ENCODE measurements around the gene CIAPIN1.
A peak's percentile ranks its signal among the peaks of the same experiment; 100 is the strongest.

Gene CIAPIN1

DNA sequence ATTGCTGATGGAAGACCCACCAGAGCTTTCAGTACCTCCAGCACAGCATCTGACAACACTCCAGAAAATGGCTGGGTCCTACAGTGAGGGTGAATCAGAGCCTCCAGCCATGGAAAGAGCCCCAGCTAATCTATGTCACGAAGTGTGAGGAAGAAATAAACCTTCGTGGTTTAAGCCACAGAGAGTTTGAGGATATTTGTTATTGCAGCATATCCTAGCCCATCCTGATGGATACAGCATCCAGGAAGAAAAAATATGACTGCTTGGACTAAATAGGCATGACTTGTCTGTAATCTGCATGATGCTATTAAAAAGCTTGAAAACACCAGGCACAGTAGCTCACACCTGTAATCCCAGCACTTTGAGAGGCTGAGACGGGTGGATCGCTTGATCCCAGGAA, 55.9 kb downstream of the CIAPIN1 start:
- no peak for DNase-seq
- in situ Hi-C loops (cut with HindIII; ENCODE audit: low pct_ligation_motif_present, low pct_unique_long_range_greater_than_20kb, low sequenced_read_pairs), result no loop called here

DNA sequence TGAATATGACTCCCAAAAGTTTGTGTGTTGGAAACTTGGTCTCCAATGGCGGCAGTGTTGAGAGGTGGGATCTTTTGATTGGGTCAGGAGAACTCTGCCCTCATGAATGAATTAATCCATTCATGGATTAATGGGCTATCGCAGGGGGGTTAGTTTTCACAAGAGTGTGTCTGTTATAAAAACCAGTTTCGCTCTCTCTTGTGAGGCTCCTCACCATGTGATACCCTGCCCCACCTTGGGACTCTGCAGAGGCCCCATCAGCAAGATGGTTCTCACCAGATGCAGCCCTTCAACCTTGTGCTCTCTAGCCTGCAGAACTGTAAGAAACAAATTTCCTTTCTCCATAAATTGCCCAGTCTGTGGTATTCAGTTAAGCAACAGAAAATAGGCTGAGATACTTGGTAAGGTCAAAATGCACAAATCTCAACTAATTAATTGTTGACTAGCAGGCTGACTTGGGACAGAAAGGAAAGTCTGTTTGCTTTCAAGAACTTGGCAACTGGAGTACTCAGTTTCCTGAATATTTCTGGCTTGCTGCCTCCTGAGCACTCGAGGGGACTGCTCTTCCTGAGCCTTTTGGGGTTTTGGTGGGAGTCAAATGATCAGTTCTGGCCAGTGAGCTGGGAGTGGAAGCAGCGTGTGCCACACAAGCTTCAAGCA, 56.4 kb downstream of the CIAPIN1 start:
- no peak for DNase-seq
- in situ Hi-C loops (cut with HindIII; ENCODE audit: low pct_ligation_motif_present, low pct_unique_long_range_greater_than_20kb, low sequenced_read_pairs), result no loop called here

DNA sequence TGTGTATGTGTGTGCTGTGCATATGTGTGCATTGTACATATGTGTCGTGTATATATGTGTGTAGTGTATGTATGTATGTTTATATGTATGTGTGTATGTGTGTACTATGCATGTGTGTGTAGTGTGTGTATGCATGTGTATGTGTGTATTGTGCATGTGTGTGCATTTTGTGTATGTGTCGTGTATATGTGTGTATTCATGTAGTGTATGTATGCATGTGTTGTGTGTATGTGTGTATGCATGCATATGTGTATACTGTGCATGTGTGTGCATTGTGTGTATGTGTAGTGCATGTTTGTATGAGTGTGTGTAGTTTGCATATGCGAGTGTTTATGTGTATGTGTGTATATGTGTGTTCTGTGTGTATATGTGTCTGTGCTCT, 58.1 kb downstream of the CIAPIN1 start:
- no peak for DNase-seq
- in situ Hi-C loops (cut with HindIII; ENCODE audit: low pct_ligation_motif_present, low pct_unique_long_range_greater_than_20kb, low sequenced_read_pairs), result no loop called here

DNA sequence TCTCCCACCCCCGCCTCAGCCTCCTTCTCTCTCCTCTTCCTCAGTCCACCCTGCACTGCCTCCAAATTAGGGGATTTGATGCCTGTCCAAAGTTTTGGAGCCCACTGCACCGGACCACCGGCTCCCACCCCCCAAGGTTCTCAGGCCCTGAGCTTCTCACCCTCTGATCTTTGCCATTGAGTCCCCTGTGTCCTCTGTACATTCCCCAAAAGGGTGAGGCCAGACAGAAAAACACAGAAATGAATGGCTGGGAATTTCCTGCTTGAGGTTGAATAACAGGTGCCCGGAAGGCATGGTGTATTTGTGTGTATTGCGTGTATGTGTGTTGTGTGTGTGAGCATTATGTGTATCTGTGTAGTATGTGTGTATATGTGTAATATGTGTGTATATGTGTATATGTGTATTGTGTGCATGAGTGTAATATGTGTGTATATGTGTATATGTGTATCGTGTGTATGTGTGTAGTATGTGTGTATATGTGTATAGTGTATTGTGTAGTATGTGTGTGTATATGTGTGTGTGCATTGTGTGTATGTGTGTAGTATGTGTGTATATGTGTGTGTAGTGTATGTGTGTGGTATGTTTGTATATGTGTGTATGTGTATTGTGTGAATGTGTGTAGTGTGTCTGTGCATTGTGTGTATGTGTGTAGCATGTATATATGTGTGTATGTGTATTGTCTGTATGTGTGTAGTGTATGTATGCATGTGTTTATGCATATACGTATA, 58.7 kb downstream of the CIAPIN1 start:
- in situ Hi-C loops (cut with HindIII; ENCODE audit: low pct_ligation_motif_present, low pct_unique_long_range_greater_than_20kb, low sequenced_read_pairs), result no loop called here
- no peak for DNase-seq

DNA sequence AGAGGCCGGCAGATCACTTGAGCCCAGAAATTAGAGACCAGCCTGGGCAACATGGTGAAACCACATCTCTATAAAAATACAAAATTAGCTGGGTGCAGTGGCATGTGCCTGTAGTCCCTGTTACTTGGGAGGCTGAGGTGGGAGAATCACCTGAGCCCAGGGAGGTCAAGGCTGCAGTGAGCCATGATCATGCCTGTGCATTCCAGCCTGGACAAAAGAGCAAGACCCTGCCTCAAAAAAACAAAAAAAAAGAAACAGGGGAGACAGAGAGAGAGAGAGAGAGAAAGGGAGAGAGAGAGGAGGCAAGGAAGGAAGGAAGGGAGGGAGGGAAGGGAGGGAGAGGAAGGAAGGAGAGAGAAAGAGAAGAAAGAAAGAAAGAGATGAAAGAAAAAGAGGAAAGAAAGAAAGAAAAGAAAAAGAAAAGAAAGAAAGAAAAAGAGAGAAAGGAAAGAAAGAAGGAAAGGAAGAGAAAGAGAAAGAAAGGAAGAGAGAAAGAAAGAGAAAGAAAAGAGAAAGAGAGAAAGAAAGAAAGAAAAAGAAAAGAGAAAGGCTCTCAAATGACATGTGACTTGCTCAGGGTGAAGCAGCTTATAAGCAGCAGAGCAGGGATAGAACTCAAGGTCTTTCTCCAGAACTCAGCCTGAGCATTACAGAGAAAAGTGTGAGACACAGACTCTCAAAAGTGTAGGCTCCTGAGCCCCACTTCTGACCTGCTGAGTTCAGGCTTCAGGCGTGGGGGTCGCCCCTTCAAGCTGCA, 59.4 kb downstream of the CIAPIN1 start:
- DNase-seq, result no peak
- in situ Hi-C loops (cut with HindIII; ENCODE audit: low pct_ligation_motif_present, low pct_unique_long_range_greater_than_20kb, low sequenced_read_pairs), result no loop called here

DNA sequence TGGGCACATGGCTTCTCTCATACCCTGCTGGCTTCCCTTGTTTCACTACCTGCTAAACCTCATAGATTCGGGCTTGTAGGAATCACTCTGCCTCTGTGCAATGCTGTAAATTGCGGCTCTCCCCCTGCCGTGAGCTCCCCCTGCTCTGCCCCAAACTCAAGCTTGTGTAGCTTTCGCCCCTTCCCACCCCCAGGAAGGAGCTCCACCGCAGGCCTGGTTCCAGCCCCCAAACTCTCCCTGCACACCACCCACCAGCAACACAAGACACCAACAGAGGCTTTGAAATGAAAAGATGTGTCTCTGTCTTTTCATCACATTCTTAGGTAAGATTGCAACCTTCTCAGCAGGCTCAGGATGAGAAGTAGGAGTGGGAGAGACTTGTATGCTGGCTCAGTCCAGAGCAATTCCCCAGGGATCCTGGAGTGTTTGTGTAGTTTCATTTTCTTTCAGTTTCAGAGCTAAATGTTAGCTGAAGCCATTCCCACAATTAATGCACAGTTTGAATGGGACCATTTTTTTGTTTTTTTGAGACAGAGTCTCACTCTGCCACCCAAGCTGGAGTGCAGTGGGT, 60.7 kb downstream of the CIAPIN1 start:
- in situ Hi-C loops (cut with HindIII; ENCODE audit: low pct_ligation_motif_present, low pct_unique_long_range_greater_than_20kb, low sequenced_read_pairs), result no loop called here

DNA sequence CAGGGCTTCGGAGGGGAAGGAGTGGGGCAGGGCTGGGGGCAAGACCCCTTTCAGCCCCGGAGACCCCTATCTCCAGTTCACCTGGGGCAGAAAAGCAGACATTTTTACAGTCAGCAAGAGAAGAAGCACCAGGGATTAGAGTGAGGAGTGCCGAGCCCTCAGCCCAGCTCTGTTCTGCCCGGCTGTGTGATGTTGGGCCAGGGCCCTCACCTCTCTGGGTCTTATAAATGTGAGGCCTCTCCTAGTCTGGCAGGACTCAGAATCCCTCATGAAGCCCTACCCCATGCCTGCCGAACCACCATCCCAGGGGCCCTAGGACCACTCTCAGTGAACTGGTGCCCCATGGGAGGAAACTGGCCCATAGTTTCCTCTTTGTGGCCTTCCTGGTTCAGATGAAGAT, 62.1 kb downstream of the CIAPIN1 start:
- DNase-seq, result no peak
- in situ Hi-C loops (cut with HindIII; ENCODE audit: low pct_ligation_motif_present, low pct_unique_long_range_greater_than_20kb, low sequenced_read_pairs), result no loop called here

More for the DNA sequence above, 60.7 kb downstream of the CIAPIN1 start:
- DNase-seq, result no peak

DNA sequence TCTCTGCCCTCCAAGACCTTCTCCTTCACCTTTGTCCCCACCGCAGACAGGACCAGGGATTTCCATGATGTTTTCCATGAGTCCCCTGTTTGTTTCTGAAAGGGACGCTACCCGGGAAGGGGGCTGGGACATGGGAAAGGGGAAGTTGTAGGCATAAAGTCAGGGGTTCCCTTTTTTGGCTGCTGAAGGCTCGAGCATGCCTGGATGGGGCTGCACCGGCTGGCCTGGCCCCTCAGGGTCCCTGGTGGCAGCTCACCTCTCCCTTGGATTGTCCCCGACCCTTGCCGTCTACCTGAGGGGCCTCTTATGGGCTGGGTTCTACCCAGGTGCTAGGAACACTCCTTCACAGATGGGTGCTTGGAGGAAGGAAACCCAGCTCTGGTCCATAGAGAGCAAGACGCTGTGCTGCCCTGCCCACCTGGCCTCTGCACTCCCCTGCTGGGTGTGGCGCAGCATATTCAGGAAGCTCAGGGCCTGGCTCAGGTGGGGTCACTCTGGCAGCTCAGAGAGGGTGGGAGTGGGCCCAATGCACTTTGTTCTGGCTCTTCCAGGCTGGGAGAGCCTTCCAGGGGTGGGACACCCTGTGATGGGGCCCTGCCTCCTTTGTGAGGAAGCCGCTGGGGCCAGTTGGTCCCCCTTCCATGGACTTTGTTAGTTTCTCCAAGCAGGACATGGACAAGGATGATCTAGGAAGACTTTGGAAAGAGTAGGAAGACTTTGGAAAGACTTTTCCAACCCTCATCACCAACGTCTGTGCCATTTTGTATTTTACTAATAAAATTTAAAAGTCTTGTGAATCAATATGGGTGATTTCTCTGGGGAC, 62.7 kb downstream of the CIAPIN1 start:
- in situ Hi-C loops (cut with HindIII; ENCODE audit: low pct_ligation_motif_present, low pct_unique_long_range_greater_than_20kb, low sequenced_read_pairs), result no loop called here
- DNase-seq, result no peak

DNA sequence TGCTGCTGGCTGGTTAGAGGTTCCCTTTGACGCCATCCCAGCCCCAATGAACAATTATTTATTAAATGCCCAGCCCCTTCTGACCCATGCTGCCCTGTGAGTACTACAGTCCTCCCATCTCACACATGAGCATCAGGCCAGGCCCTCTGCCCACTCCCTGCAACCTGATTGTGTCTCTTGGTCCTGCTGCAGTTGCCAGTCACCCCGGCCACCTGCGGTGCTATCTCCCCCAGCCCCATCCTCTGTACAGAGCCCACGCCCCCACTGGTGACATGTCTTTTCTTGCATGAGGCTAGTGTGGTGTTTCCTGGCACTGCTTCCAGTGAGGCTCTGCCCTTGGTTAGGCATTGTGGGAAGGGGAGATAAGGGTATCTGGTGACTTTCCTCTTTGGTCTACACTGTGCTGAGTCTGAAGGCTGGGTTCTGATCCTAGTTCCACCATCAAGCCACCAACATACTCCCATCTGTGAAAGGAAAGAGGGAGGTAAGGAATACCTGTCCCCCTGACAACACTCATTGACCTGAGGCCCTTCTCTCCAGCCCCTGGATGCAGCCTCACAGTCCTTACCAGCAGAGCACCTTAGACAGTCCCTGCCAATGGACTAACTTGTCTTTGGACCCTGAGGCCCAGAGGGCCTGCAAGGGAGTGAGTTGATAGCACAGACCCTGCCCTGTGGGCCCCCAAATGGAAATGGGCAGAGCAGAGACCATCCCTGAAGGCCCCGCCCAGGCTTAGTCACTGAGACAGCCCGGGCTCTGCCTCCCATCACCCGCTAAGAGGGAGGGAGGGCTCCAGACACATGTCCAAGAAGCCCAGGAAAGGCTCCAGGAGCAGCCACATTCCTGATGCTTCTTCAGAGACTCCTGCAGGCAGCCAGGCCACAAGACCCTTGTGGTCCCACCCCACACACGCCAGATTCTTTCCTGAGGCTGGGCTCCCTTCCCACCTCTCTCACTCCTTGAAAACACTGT, 63.6 kb downstream of the CIAPIN1 start:
- peak; percentile 40 for DNase-seq
- in situ Hi-C loops (cut with HindIII; ENCODE audit: low pct_ligation_motif_present, low pct_unique_long_range_greater_than_20kb, low sequenced_read_pairs), result no loop called here

DNA sequence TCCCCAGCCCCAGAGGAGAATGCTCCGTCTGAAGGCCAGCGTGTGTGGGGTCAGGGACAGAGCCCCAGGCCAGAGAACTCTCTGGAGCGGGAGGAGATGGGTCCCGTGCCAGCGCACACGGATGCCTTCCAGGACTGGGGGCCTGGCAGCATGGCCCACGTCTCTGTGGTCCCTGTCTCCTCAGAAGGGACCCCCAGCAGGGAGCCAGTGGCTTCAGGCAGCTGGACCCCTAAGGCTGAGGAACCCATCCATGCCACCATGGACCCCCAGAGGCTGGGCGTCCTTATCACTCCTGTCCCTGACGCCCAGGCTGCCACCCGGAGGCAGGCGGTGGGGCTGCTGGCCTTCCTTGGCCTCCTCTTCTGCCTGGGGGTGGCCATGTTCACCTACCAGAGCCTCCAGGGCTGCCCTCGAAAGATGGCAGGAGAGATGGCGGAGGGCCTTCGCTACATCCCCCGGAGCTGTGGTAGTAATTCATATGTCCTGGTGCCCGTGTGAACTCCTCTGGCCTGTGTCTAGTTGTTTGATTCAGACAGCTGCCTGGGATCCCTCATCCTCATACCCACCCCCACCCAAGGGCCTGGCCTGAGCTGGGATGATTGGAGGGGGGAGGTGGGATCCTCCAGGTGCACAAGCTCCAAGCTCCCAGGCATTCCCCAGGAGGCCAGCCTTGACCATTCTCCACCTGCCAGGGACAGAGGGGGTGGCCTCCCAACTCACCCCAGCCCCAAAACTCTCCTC, 64.5 kb downstream of the CIAPIN1 start:
- no peak for DNase-seq
- in situ Hi-C loops (cut with HindIII; ENCODE audit: low pct_ligation_motif_present, low pct_unique_long_range_greater_than_20kb, low sequenced_read_pairs), result no loop called here

DNA sequence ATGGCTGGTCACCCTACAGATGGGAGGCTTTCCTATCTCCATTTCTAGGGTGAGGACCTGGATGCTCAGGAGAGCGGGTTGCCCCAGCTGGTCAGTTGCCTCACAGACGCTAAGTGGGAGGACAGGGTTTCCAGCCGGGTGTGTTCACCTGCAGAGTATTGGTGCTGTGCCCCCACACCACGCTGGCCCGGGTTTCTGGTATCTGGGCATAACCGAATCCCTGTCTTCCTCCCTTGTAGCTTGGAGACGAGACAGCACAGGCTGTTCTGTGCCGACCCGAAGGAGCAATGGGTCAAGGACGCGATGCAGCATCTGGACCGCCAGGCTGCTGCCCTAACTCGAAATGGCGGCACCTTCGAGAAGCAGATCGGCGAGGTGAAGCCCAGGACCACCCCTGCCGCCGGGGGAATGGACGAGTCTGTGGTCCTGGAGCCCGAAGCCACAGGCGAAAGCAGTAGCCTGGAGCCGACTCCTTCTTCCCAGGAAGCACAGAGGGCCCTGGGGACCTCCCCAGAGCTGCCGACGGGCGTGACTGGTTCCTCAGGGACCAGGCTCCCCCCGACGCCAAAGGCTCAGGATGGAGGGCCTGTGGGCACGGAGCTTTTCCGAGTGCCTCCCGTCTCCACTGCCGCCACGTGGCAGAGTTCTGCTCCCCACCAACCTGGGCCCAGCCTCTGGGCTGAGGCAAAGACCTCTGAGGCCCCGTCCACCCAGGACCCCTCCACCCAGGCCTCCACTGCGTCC, 65.2 kb downstream of the CIAPIN1 start:
- no peak for DNase-seq
- in situ Hi-C loops (cut with HindIII; ENCODE audit: low pct_ligation_motif_present, low pct_unique_long_range_greater_than_20kb, low sequenced_read_pairs), result no loop called here

DNA sequence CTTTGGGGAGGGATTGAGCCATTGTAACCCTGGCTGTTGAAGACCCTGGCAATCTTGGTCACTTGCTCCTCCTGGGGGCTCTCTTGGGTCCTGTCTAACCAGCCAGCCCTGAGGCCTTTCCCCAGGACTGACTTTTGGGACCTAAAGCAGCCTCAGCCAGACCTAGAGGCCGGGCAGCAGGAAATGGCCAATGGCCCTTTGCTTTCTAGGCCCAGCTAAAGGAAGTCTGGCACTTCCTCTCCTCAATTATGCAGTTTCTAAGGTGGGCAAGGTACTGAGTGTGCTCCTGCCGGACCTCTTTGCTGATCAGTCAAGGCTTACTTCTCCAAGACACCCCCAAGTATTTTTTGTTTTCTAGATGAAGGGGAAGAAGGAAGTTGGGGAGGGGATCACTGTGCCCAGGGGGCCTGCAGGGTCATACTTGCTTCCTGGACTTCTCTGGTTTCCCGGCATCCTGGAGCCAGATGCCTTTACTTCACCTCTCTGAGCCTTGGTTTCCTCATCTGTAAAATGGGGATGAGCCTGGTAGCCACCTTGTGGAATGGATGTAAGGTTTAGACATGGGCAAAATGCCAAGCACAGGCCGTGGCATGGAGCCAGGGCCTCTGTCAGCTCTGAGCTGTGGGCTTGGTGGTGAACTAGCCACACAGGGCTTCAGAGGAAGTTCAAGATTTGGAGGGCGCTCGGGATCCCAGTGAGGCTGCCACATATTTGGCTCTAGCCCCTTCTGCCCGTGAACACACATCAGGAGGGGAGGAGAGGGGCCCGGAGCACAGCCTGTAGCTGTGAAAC, 66.3 kb downstream of the CIAPIN1 start:
- peak; percentile 36 for DNase-seq
- in situ Hi-C loops (cut with HindIII; ENCODE audit: low pct_ligation_motif_present, low pct_unique_long_range_greater_than_20kb, low sequenced_read_pairs), result no loop called here

DNA sequence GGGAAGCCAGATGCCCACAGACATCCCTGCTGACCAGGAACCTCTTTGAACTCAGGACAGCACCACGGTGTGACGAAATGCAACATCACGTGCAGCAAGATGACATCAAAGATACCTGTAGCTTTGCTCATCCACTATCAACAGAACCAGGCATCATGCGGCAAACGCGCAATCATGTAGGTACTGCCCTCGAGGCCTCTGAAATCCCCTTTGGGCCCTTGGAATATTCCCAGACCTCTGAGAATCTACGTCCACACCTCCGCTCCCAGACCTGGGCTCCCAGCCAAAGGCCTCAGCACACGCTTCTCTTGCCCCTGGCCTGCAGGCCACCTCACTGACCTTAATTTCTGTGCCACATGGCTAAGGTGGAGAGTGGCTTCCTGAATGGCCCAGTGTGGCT, 67.6 kb downstream of the CIAPIN1 start:
- in situ Hi-C loops (cut with HindIII; ENCODE audit: low pct_ligation_motif_present, low pct_unique_long_range_greater_than_20kb, low sequenced_read_pairs), result no loop called here

More for the DNA sequence above, 67.6 kb downstream of the CIAPIN1 start:
- no peak for DNase-seq
